IMR-90 (cell line): Measurements from ENCODE around the gene PPP1R27. TPM values are rescaled to one million over a fixed set of nuclear protein-coding genes. Genes with fewer than 3 reads are reported as not detected.

Source experiments
- ATAC-seq: fragments of 200-7000 bp; cut with Tn5 transposase; 2 replicates; pipeline ENCODE4 v1.9.1; 2020; ENCODE audit warnings: low read depth, mild to moderate bottlenecking, moderate library complexity
- BruUV-seq: library from RNA; stranded (reverse); fragments of 400-500 nt; replicated peaks from 2 replicates; lab custom pipeline; 2021; lab: Mats Ljungman, UMichigan
- CTCF ChIA-PET: fragments of 300-600 bp; formaldehyde crosslinking; extraction: SDS; loops from one replicate; lab custom pipeline; 2021; ENCODE audit warnings: antibody characterized with exemption; lab: Yijun Ruan, JAX
- POLR2A ChIA-PET: fragments of 300-600 bp; sonication (Branson Sonifier 250); formaldehyde crosslinking; loops from one replicate; lab custom pipeline; 2022; ENCODE audit warnings: antibody characterized with exemption; ENCODE audit not compliant: unreplicated experiment; lab: Charles Lee
- DNase-seq: peaks from one replicate; pipeline ENCODE4 v3.0.0; 2013
- H2AFZ ChIP-seq: replicated peaks from 2 replicates; pipeline ENCODE3; 2013; ENCODE audit warnings: low read length, mild to moderate bottlenecking; ENCODE audit not compliant: poor library complexity
- H2AK5ac ChIP-seq: 2 replicates; pipeline ENCODE4 v1.6.1; 2013; ENCODE audit warnings: low read depth, low read length, inconsistent platforms
- H2AK9ac ChIP-seq: replicated peaks from 2 replicates; pipeline ENCODE3; 2013; ENCODE audit warnings: mild to moderate bottlenecking, low read depth, low read length, moderate library complexity; ENCODE audit not compliant: poor library complexity
- H2BK120ac ChIP-seq: 2 replicates; pipeline ENCODE4 v1.6.1; 2013; ENCODE audit warnings: low read depth, low read length, inconsistent platforms
- H2BK15ac ChIP-seq: 3 replicates; pipeline ENCODE4 v1.6.1; 2013; ENCODE audit warnings: low read depth, low read length, inconsistent platforms
- H2BK20ac ChIP-seq: 2 replicates; pipeline ENCODE4 v1.6.1; 2013; ENCODE audit warnings: low read depth, mild to moderate bottlenecking, inconsistent platforms, low read length, moderate library complexity
- H2BK5ac ChIP-seq: 2 replicates; pipeline ENCODE4 v1.6.1; 2013; ENCODE audit warnings: mild to moderate bottlenecking, low read depth, low read length, inconsistent platforms; ENCODE audit not compliant: poor library complexity, severe bottlenecking
- H3K14ac ChIP-seq: replicated peaks from 2 replicates; pipeline ENCODE4 v1.6.1; 2013; ENCODE audit warnings: low read depth, low read length, inconsistent platforms
- H3K18ac ChIP-seq: 2 replicates; pipeline ENCODE4 v1.6.1; 2013; ENCODE audit warnings: low read depth, low read length, control low read depth
- H3K23ac ChIP-seq: 2 replicates; pipeline ENCODE4 v1.6.1; 2013; ENCODE audit warnings: low read depth, low read length, inconsistent platforms
- H3K27ac ChIP-seq: 2 replicates; pipeline ENCODE4 v1.5.1; 2013; ENCODE audit warnings: mild to moderate bottlenecking, control low read depth, low read length; ENCODE audit not compliant: insufficient read depth
- H3K27me3 ChIP-seq: 2 replicates; pipeline ENCODE4 v1.6.1; 2013; ENCODE audit warnings: low read length; ENCODE audit not compliant: control insufficient read depth, insufficient read depth
- H3K36me3 ChIP-seq: 2 replicates; pipeline ENCODE4 v1.6.1; 2013; ENCODE audit warnings: low read length, mixed read lengths; ENCODE audit not compliant: control insufficient read depth, insufficient read depth
- H3K4ac ChIP-seq: 2 replicates; pipeline ENCODE4 v1.6.1; 2013; ENCODE audit warnings: low read depth, low read length, inconsistent platforms
- H3K4me1 ChIP-seq: 2 replicates; pipeline ENCODE4 v1.6.1; 2013; ENCODE audit warnings: low read length, mixed read lengths; ENCODE audit not compliant: control insufficient read depth, insufficient read depth
- H3K4me2 ChIP-seq: 2 replicates; pipeline ENCODE4 v1.6.1; 2013; ENCODE audit warnings: low read depth, mild to moderate bottlenecking, control low read depth, low read length, moderate library complexity
- H3K4me3 ChIP-seq: 2 replicates; pipeline ENCODE4 v1.5.1; 2013; ENCODE audit warnings: low read depth, mild to moderate bottlenecking, control low read depth, low read length, moderate library complexity; ENCODE audit not compliant: insufficient read depth
- H3K56ac ChIP-seq: 2 replicates; pipeline ENCODE4 v1.6.1; 2013; ENCODE audit warnings: low read length, inconsistent platforms; ENCODE audit not compliant: insufficient read depth; ENCODE audit errors: extremely low read depth
- H3K79me1 ChIP-seq, 2 experiments: 2 replicates each; pipeline ENCODE4 v1.6.1; 2013; ENCODE audit warnings: low read length in 2 of 2, inconsistent platforms in 1 of 2, low read depth in 1 of 2
- H3K9ac ChIP-seq: 2 replicates; pipeline ENCODE4 v1.6.1; 2013; ENCODE audit warnings: low read depth, low read length, control low read depth
- H3K9me1 ChIP-seq: 2 replicates; pipeline ENCODE4 v1.6.1; 2013; ENCODE audit warnings: low read length, inconsistent platforms; ENCODE audit not compliant: insufficient read depth
- H3K9me3 ChIP-seq: 2 replicates; pipeline ENCODE4 v1.6.1; 2013; ENCODE audit warnings: low read length; ENCODE audit not compliant: control insufficient read depth, insufficient read depth
- H4K20me1 ChIP-seq: 2 replicates; pipeline ENCODE4 v1.6.1; 2013; ENCODE audit warnings: low read length, inconsistent platforms; ENCODE audit not compliant: insufficient read depth
- H4K5ac ChIP-seq: 2 replicates; pipeline ENCODE4 v1.6.1; 2013; ENCODE audit warnings: mild to moderate bottlenecking, low read depth, low read length, control low read depth
- H4K8ac ChIP-seq, 2 experiments: 2 replicates each; pipeline ENCODE4 v1.6.1; 2013; ENCODE audit warnings: low read depth in 2 of 2, low read length in 2 of 2, control low read depth in 1 of 2, inconsistent platforms in 1 of 2
- H4K91ac ChIP-seq: 2 replicates; pipeline ENCODE4 v1.6.1; 2013; ENCODE audit warnings: low read depth, low read length, inconsistent platforms; ENCODE audit not compliant: insufficient read depth
- BHLHE40 ChIP-seq: fragments of 150-350 bp; IDR thresholded peaks from 2 replicates; pipeline ENCODE4 v1.6.1; 2016; ENCODE audit warnings: mild to moderate bottlenecking, low read depth, low read length
- CEBPB ChIP-seq: IDR thresholded peaks from 2 replicates; pipeline ENCODE4 v1.6.1; 2012; ENCODE audit warnings: low read depth, low read length, improper control_type of control experiment
- CHD1 ChIP-seq: IDR thresholded peaks from 2 replicates; pipeline ENCODE4 v1.6.1; 2012; ENCODE audit warnings: low read depth, low read length, improper control_type of control experiment
- FOS ChIP-seq: fragments of 150-350 bp; IDR thresholded peaks from 2 replicates; pipeline ENCODE4 v1.6.1; 2016; ENCODE audit warnings: low read depth, low read length
- MAFK ChIP-seq: IDR thresholded peaks from 2 replicates; pipeline ENCODE4 v1.6.1; 2012; ENCODE audit warnings: low read depth, low read length, improper control_type of control experiment
- MAZ ChIP-seq: IDR thresholded peaks from 2 replicates; pipeline ENCODE4 v1.6.1; 2012; ENCODE audit warnings: low read depth, mild to moderate bottlenecking, low read length, improper control_type of control experiment, moderate library complexity, borderline replicate concordance
- MXI1 ChIP-seq: IDR thresholded peaks from 2 replicates; pipeline ENCODE4 v1.6.1; 2012; ENCODE audit warnings: low read depth, mild to moderate bottlenecking, low read length, moderate library complexity, borderline replicate concordance
- NFE2L2 ChIP-seq: fragments of 150-350 bp; IDR thresholded peaks from 2 replicates; pipeline ENCODE4 v1.6.1; 2016; ENCODE audit warnings: low read depth, mild to moderate bottlenecking, low read length
- POLR2A ChIP-seq: IDR thresholded peaks from 2 replicates; pipeline ENCODE4 v1.6.1; 2012; ENCODE audit warnings: mild to moderate bottlenecking, low read depth, low read length
- RAD21 ChIP-seq: IDR thresholded peaks from 2 replicates; pipeline ENCODE4 v1.6.1; 2012; ENCODE audit warnings: low read length, improper control_type of control experiment
- RCOR1 ChIP-seq: IDR thresholded peaks from 2 replicates; pipeline ENCODE4 v1.6.1; 2012; ENCODE audit warnings: mild to moderate bottlenecking, low read length, improper control_type of control experiment; ENCODE audit not compliant: insufficient replicate concordance
- RFX5 ChIP-seq: IDR thresholded peaks from 2 replicates; pipeline ENCODE4 v1.8.0; 2012; ENCODE audit warnings: low read depth, mild to moderate bottlenecking, low read length, moderate library complexity
- SMC3 ChIP-seq: fragments of 150-350 bp; IDR thresholded peaks from 2 replicates; pipeline ENCODE4 v1.6.1; 2016; ENCODE audit warnings: low read depth, mild to moderate bottlenecking, antibody characterized with exemption, low read length, moderate library complexity
- WGBS, 2 experiments: methylation state at CpG; one replicate each; pipeline versions ENCODE4 v1.1.5 to v1.1.7; 2013; ENCODE audit warnings: missing lambda C conversion rate in 2 of 2; ENCODE audit not compliant: insufficient read length in 1 of 2; ENCODE audit errors: extremely low coverage in 2 of 2; 5-methylcytosine and 5-hydroxymethylcytosine counted together
- dilution Hi-C: fragments of 300-500 bp; cut with HindIII; formaldehyde crosslinking; loops from one replicate; pipeline ENCODE4 v1.14.3; 2018; ENCODE audit warnings: low sequenced_read_pairs; ENCODE audit not compliant: unreplicated experiment
- in situ Hi-C: fragments of 300-500 bp; cut with MboI; formaldehyde crosslinking; loops from 3 replicates; pipeline ENCODE4 v1.14.3; 2019; ENCODE audit warnings: low sequenced_read_pairs, inconsistent platforms, mixed read lengths
- intact Hi-C: fragments of 100-400 bp; cut with micrococcal nuclease; formaldehyde crosslinking; loops from 2 replicates; pipeline ENCODE4 v1.10.0; 2022
- polyA plus RNA-seq, 3 experiments: library from polyadenylated mRNA; depleted of rRNA; stranded (reverse); fragments of >200 nt; gene quantifications; 2 replicates each; pipeline ENCODE4 v1.2.3, GENCODE V29; 2012; ENCODE audit warnings: low replicate concordance in 1 of 3
- total RNA-seq: library from RNA; depleted of rRNA; stranded (reverse); fragments of >200 nt; gene quantifications from 2 replicates; pipeline ENCODE4 v1.2.3, GENCODE V29; 2012
- TF ChIP-seq, protein P1 (sequence below): fragments of 150-350 bp; IDR thresholded peaks from 2 replicates; pipeline ENCODE4 v1.6.1; 2016; ENCODE audit warnings: low read depth, mild to moderate bottlenecking, low read length, moderate library complexity, borderline replicate concordance
- TF ChIP-seq, protein P2 (sequence below): conservative IDR thresholded peaks from 2 replicates; pipeline ENCODE4 v1.5.1; 2012; ENCODE audit warnings: mild to moderate bottlenecking, low read depth, low read length, improper control_type of control experiment
- TF ChIP-seq, protein P3 (sequence below): fragments of 150-350 bp; IDR thresholded peaks from 2 replicates; pipeline ENCODE4 v1.6.1; 2017; ENCODE audit warnings: mild to moderate bottlenecking, antibody characterized with exemption, low read length, low read depth

The PPP1R27 gene
- total and polyA plus RNA-seq, 2 of the 4 experiments (the other 2 are of a cell fraction): 0.21 TPM; not detected in 1

DNA sequence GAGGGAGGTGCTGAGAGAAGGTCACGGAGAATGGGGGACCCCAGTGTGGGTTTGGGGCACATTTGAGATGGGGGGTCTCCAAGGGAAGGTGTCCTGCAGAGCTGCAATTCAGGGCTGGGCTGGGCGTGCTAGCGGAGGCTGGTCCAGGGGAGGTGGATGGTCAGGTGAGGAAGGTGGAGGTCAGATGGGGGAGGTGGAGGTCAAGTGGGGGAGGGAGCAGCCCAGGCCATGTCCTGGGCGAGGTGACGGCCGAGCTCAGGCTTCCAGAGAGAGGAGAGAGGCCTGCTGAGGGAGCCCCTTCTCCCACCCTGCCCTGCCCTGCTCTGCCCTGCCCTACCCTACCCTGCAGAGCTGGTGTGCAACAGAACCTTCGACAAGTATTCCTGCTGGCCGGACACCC, 24.4 kb downstream of the PPP1R27 start:
- Histone ChIP-seq H3K4me3 (no peak overlapping the region), H3K36me3 (no peaks in the 10 kb centered on the region), H3K9ac (no peak overlapping the region), H3K79me1 (no peaks in the 10 kb centered on the region), H3K56ac (no peak overlapping the region), H4K5ac (no peak overlapping the region), H2AFZ (no peak overlapping the region), H3K9me1 (no peaks in the 10 kb centered on the region), H3K4ac (no peak overlapping the region), H2AK9ac (no peak overlapping the region), H2BK5ac (no peak overlapping the region), H2BK120ac (no peak overlapping the region), H4K91ac (no peak overlapping the region), H2AK5ac (no peak overlapping the region), H3K14ac (no peak overlapping the region), H3K27ac (no peak overlapping the region), H3K4me1 (peaks cover 4% of the 10 kb centered on the region; the same call in 1 of the 2 replicates), H4K8ac (no peak overlapping the region), H4K20me1 (no peaks in the 10 kb centered on the region), H2BK15ac (no peak overlapping the region), H2BK20ac (no peak overlapping the region), H3K9me3 (peaks cover 3% of the 10 kb centered on the region; the same call in 1 of the 2 replicates), H3K23ac (no peak overlapping the region), H3K27me3 (peaks cover 46% of the 10 kb centered on the region), H3K4me2 (no peak overlapping the region), H3K18ac (no peak overlapping the region)
- ATAC-seq: no peak
- no TSS peak for BruUV-seq
- in situ Hi-C loops: no loop called here
- ChIA-PET POLR2A (no interaction called here), CTCF (no interaction called here)
- WGBS, 2 experiments: 74% methylated on average over 2 of the region's 8 CpGs; no CpG with 5 or more reads in 1 of the 2 experiments
- TF ChIP-seq SMC3 (no peak), RCOR1 (no peak), MXI1 (no peak), BHLHE40 (no peak), FOS (no peak), CHD1 (no peak), RFX5 (no peak), POLR2A (no peak), MAZ (no peak), NFE2L2 (no peak), CEBPB (no peak), MAFK (no peak), RAD21 (no peak)
- TF ChIP-seq, protein P1, sequence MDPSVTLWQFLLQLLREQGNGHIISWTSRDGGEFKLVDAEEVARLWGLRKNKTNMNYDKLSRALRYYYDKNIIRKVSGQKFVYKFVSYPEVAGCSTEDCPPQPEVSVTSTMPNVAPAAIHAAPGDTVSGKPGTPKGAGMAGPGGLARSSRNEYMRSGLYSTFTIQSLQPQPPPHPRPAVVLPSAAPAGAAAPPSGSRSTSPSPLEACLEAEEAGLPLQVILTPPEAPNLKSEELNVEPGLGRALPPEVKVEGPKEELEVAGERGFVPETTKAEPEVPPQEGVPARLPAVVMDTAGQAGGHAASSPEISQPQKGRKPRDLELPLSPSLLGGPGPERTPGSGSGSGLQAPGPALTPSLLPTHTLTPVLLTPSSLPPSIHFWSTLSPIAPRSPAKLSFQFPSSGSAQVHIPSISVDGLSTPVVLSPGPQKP: no peak
- TF ChIP-seq, protein P2, sequence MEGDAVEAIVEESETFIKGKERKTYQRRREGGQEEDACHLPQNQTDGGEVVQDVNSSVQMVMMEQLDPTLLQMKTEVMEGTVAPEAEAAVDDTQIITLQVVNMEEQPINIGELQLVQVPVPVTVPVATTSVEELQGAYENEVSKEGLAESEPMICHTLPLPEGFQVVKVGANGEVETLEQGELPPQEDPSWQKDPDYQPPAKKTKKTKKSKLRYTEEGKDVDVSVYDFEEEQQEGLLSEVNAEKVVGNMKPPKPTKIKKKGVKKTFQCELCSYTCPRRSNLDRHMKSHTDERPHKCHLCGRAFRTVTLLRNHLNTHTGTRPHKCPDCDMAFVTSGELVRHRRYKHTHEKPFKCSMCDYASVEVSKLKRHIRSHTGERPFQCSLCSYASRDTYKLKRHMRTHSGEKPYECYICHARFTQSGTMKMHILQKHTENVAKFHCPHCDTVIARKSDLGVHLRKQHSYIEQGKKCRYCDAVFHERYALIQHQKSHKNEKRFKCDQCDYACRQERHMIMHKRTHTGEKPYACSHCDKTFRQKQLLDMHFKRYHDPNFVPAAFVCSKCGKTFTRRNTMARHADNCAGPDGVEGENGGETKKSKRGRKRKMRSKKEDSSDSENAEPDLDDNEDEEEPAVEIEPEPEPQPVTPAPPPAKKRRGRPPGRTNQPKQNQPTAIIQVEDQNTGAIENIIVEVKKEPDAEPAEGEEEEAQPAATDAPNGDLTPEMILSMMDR: no peak
- TF ChIP-seq, protein P3, sequence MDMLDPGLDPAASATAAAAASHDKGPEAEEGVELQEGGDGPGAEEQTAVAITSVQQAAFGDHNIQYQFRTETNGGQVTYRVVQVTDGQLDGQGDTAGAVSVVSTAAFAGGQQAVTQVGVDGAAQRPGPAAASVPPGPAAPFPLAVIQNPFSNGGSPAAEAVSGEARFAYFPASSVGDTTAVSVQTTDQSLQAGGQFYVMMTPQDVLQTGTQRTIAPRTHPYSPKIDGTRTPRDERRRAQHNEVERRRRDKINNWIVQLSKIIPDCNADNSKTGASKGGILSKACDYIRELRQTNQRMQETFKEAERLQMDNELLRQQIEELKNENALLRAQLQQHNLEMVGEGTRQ: no peak
- no peak for DNase-seq
- dilution Hi-C loops: no loop called here
- intact Hi-C loops: no loop called here
